Loucy (cell line): ENCODE results near the gene SHMT2.

Experiments used
- H2AFZ ChIP-seq: fragments of 200-600 bp; sonication (generic); 2 replicates; pipeline ENCODE4 v1.6.0; 2016; ENCODE audit warnings: antibody characterized with exemption, mild to moderate bottlenecking, low read length, moderate library complexity
- H3F3A ChIP-seq: fragments of 200-600 bp; 2 replicates; pipeline ENCODE4 v1.6.0; 2016; ENCODE audit warnings: antibody characterized with exemption, low read depth, mild to moderate bottlenecking
- H3K27me3 ChIP-seq: fragments of 200-600 bp; sonication (generic); 2 replicates; pipeline ENCODE4 v1.6.1; 2014; ENCODE audit warnings: low read length, mild to moderate bottlenecking; ENCODE audit not compliant: insufficient read depth, poor library complexity, severe bottlenecking
- H3K36me3 ChIP-seq: fragments of 200-600 bp; sonication (generic); 2 replicates; pipeline ENCODE4 v1.6.1; 2016; ENCODE audit warnings: low read length; ENCODE audit not compliant: insufficient read depth
- H3K4me1 ChIP-seq: fragments of 200-600 bp; sonication (generic); 2 replicates; pipeline ENCODE4 v1.5.1; 2014; ENCODE audit warnings: low read length, mild to moderate bottlenecking; ENCODE audit not compliant: insufficient read depth, poor library complexity, severe bottlenecking
- H3K4me2 ChIP-seq: fragments of 200-600 bp; sonication (generic); 2 replicates; pipeline ENCODE4 v1.6.0; 2014; ENCODE audit warnings: antibody characterized with exemption, low read length, low read depth, mild to moderate bottlenecking; ENCODE audit not compliant: poor library complexity, severe bottlenecking
- H3K4me3 ChIP-seq: fragments of 200-600 bp; sonication (generic); 2 replicates; pipeline ENCODE4 v1.5.1; 2014; ENCODE audit warnings: low read length, mild to moderate bottlenecking, mixed read lengths; ENCODE audit not compliant: poor library complexity, severe bottlenecking
- H3K79me2 ChIP-seq: fragments of 200-600 bp; sonication (generic); 2 replicates; pipeline ENCODE4 v1.6.1; 2014; ENCODE audit warnings: low read length; ENCODE audit not compliant: insufficient read depth
- H3K9ac ChIP-seq: fragments of 200-600 bp; sonication (generic); 2 replicates; pipeline ENCODE4 v1.6.0; 2014; ENCODE audit warnings: mild to moderate bottlenecking, low read depth, low read length, moderate library complexity; ENCODE audit not compliant: poor library complexity, severe bottlenecking
- H3K9me2 ChIP-seq: fragments of 200-600 bp; sonication (generic); replicated peaks from 2 replicates; pipeline ENCODE4 v1.6.1; 2016; ENCODE audit warnings: low read depth, low read length, mixed read lengths
- H3K9me3 ChIP-seq: fragments of 200-600 bp; sonication (generic); 2 replicates; pipeline ENCODE4 v1.6.1; 2014; ENCODE audit warnings: mild to moderate bottlenecking, antibody characterized with exemption, low read length, low read depth; ENCODE audit not compliant: insufficient read depth
- H4K20me1 ChIP-seq: fragments of 200-600 bp; sonication (generic); 2 replicates; pipeline ENCODE4 v1.6.0; 2014; ENCODE audit warnings: antibody characterized with exemption, low read length, mild to moderate bottlenecking; ENCODE audit not compliant: insufficient read depth, poor library complexity, severe bottlenecking
- CTCF ChIP-seq: fragments of 200-600 bp; sonication (generic); conservative IDR thresholded peaks from 2 replicates; pipeline ENCODE4 v1.5.1; 2014; ENCODE audit warnings: mild to moderate bottlenecking, antibody characterized with exemption, low read length
- EZH2phosphoT487 ChIP-seq: fragments of 200-600 bp; IDR thresholded peaks from 2 replicates; pipeline ENCODE4 v1.6.1; 2018; ENCODE audit warnings: antibody characterized with exemption, mild to moderate bottlenecking, moderate library complexity, borderline replicate concordance

SHMT2 gene

GRCh38 chr12:57261428-57261865 lies 31.9 kb downstream of the SHMT2 start:
- Histone ChIP-seq H3K27me3 (no peaks in the 10 kb centered on the region), H3K9me3 (no peaks in the 10 kb centered on the region), H3F3A (no peaks in the 10 kb centered on the region), H2AFZ (no peak overlapping the region), H3K9me2 (no peaks in the 10 kb centered on the region), H3K4me1 (no peaks in the 10 kb centered on the region), H3K36me3 (peaks cover 27% of the 10 kb centered on the region; the same call in 1 of the 2 replicates), H3K4me3 (no peak overlapping the region), H3K79me2 (no peaks in the 10 kb centered on the region), H3K4me2 (no peak overlapping the region), H3K9ac (no peak overlapping the region), H4K20me1 (no peaks in the 10 kb centered on the region)
- TF ChIP-seq CTCF (no peak), EZH2phosphoT487 (no peak)

- Histone ChIP-seq H3K36me3 (peaks cover 26% of the 10 kb centered on the region; the same call in 1 of the 2 replicates), H3K27me3 (no peaks in the 10 kb centered on the region), H4K20me1 (no peaks in the 10 kb centered on the region), H3K4me1 (no peaks in the 10 kb centered on the region), H3K9me2 (no peaks in the 10 kb centered on the region), H3F3A (no peaks in the 10 kb centered on the region), H3K9ac (no peak overlapping the region), H3K79me2 (no peaks in the 10 kb centered on the region), H3K4me3 (no peak overlapping the region), H3K4me2 (no peak overlapping the region), H2AFZ (no peak overlapping the region), H3K9me3 (no peaks in the 10 kb centered on the region)
- no peak for TF ChIP-seq EZH2phosphoT487
- no peak for TF ChIP-seq CTCF
Observed at GRCh38 chr12:57262126-57262822, 32.8 kb downstream of the SHMT2 start.

GRCh38 chr12:57263096-57263495 lies 33.6 kb downstream of the SHMT2 start:
- Histone ChIP-seq H3K27me3 (no peaks in the 10 kb centered on the region), H3K4me2 (no peak overlapping the region), H2AFZ (no peak overlapping the region), H3F3A (no peaks in the 10 kb centered on the region), H3K9me2 (no peaks in the 10 kb centered on the region), H4K20me1 (no peaks in the 10 kb centered on the region), H3K36me3 (peaks cover 26% of the 10 kb centered on the region), H3K9ac (no peak overlapping the region), H3K9me3 (no peaks in the 10 kb centered on the region), H3K79me2 (no peaks in the 10 kb centered on the region), H3K4me1 (no peaks in the 10 kb centered on the region), H3K4me3 (no peak overlapping the region)
- TF ChIP-seq EZH2phosphoT487 = no peak
- TF ChIP-seq CTCF = no peak
